GM12865 (cell line): ENCODE measurements around the gene PPFIA4.
A peak's percentile ranks its signal among the peaks of the same experiment; 100 is the strongest.

ENCODE experiments used
- DNase-seq: peaks from one replicate; pipeline ENCODE4 v3.0.0; 2010; ENCODE audit warnings: low read depth
- H3K4me3 ChIP-seq: 2 replicates; pipeline ENCODE4 v1.5.1; 2011; ENCODE audit warnings: mild to moderate bottlenecking, low read depth, low read length, control low read depth
- TF ChIP-seq, protein P1 (sequence below): IDR thresholded peaks from 2 replicates; pipeline ENCODE4 v1.5.1; 2011; ENCODE audit warnings: low read length, control low read depth, low read depth, inconsistent platforms; ENCODE audit not compliant: insufficient read depth; ENCODE audit errors: missing control alignments

The PPFIA4 gene

DNA sequence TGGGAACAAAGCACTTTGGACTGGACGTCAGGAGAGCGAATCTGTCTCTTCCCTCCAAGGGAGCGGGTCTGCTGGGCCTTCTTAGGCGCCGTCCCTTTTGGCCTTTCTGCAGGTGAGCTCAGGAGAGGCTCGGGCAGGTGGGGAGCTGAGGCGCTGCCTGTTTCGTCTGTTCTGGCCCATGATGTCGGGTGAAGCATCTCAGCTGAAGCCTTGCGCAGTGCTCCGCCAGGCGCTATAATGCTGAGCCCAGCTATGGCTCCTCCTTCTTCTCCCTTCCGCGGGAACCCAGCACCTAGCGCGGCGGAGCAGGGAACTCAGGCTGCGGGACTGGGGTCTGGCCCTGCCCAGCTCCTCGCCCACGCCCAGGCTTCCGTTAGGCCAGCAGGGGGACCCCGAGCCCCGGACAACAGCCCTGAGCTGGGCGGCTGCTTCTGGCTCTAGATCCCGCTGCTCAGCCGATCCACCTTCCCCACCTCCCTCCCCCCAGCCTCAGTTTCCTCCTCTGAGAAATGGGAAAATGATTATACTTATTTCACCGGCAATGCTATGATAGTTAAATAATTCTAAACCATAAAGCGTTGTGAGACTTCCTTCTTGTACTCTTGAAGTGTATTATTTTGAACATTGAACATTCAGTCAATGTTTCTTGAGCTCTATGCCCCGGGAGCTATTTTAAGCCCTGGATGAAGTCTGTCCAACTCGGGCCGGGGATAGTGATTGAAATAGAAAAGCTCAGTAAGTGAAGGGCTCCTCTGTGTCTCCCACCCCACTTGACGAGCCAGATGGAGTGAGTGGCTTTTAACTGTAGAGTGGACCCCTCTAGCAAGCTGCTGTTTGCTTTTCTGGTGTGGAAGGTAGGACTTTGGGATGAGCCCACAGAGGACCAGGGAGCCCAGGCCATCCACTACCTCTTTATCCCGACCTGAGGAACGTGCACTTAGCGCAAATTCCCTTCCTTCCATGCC lies 91.6 kb downstream of the PPFIA4 start:
- peak; percentile 43 for DNase-seq
- TF ChIP-seq, protein P1, sequence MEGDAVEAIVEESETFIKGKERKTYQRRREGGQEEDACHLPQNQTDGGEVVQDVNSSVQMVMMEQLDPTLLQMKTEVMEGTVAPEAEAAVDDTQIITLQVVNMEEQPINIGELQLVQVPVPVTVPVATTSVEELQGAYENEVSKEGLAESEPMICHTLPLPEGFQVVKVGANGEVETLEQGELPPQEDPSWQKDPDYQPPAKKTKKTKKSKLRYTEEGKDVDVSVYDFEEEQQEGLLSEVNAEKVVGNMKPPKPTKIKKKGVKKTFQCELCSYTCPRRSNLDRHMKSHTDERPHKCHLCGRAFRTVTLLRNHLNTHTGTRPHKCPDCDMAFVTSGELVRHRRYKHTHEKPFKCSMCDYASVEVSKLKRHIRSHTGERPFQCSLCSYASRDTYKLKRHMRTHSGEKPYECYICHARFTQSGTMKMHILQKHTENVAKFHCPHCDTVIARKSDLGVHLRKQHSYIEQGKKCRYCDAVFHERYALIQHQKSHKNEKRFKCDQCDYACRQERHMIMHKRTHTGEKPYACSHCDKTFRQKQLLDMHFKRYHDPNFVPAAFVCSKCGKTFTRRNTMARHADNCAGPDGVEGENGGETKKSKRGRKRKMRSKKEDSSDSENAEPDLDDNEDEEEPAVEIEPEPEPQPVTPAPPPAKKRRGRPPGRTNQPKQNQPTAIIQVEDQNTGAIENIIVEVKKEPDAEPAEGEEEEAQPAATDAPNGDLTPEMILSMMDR, result peak; percentile 61
- no peak overlapping the region for H3K4me3 ChIP-seq

DNA sequence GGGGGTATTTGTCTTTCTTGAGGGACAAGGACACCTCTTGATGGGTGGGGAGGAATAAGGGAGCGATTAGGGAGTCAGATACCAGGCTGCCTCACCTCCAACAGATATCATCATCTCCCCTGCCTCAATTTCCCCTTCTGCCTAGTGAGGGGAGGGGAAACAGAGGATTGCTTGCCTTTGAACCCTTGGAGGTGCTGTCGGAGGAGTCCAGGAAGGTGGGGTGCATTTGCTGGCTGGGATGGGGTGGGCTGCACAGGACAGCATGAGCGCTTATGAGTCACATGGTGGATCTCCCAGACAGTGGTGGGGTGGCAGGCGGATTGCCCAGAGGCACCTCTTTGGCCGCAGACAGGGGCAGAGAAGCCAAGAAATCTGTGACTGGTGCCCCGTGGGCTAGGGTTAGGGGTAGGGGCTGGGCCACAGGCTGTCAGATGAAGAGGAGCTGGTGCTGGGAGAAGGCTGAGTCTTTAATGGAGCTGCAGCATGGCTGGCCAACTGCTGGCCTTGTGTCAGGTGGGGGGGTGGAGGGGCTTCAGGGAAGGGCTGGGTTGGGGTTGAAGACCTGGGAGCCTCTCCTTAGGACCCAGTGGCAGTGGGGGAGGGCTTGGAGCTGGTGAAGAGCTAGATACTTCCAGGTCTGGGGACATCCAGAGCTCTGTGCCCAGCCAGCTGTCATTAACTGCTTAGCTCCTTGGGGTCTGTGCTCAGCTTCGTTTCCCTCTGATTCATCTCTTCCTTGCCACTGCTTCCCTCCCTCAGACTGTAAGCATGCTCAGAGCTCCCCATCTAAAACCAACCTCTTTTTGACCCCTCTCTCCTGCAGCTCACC lies 94.2 kb downstream of the PPFIA4 start:
- TF ChIP-seq, protein P1, result no peak
- H3K4me3 ChIP-seq, result no peak overlapping the region
- no peak for DNase-seq

DNA sequence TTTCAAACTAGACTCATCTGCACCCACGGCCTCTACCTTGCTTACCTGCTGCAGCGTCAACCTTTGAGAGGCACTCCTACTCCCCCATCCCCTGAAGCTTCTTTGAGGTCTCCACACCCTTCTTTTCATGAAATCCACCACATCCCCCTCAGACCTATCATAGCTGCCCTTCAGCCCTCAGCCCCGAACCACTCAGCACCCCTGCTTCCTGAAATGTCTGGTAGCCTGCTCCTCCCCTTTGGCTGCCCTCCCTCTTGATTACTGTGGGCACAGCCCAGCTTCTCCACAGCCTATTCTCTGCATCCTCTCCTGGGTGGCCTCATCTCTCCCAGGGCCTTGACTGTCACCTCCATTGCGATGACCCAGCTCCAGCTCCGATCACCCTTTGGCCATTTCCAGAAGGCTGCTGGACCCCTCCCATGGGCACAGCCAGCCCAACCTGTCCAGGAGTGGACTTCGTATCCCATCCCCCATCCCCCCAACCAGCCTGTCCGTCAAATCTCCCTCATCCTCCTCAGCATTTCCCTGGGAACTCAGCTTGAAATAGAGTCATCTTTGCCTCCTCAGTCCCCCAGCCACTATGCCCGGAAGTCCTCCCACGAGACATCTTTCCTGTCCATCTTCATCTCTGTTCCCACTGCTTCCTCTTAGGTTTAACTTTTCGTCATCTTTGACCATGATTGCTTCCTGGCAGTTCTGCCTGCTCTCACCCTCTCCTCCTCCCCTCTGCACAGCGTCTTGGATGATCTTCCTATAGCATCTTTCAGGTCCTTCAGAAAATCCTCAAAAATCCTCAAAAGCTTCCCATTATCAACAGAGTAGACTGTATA lies 95.1 kb downstream of the PPFIA4 start:
- no peak for DNase-seq
- TF ChIP-seq, protein P1, result no peak
- H3K4me3 ChIP-seq, result no peak overlapping the region

DNA sequence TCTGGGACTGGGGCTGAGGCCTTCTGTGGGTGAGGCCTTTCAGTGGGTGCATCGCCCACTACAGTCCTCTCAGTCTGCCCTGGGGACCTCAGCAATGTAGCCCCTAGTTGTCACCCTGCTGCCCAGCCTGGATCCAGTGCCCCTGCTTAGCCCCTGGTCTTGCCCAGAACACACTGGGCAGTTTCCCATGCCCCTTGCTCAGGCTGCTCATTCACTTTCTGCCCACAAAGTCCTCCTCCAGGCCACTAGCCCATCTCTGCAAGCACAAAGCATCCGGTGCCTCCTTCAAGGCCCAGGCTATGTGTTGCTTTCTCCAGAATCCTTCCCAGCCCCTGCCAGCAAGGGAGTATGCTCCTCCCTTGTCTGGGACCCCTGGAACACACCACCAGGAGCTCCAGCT lies 95.9 kb downstream of the PPFIA4 start:
- no peak for DNase-seq
- TF ChIP-seq, protein P1, result no peak
- H3K4me3 ChIP-seq, result no peak overlapping the region

DNA sequence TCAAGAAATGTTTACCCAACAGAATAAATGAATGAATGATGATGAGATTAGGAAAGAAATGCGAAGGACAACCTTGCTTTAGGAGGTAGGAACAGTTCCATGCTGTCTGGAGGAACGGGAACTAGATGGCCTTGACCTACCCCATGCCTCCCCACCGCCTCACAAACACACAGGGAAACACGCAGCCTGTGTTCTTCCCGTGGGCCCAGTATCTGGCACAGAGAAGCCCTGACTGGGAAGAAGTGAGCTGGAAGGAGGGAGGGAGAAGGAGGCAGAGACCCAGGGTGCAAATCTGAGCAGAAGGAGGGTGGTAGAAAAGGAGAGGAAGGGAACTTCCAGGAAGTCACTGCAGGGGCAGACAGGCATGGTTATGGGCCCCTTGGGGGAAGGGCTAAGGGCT lies 97.7 kb downstream of the PPFIA4 start:
- H3K4me3 ChIP-seq, result no peak overlapping the region
- TF ChIP-seq, protein P1, result no peak
- no peak for DNase-seq

DNA sequence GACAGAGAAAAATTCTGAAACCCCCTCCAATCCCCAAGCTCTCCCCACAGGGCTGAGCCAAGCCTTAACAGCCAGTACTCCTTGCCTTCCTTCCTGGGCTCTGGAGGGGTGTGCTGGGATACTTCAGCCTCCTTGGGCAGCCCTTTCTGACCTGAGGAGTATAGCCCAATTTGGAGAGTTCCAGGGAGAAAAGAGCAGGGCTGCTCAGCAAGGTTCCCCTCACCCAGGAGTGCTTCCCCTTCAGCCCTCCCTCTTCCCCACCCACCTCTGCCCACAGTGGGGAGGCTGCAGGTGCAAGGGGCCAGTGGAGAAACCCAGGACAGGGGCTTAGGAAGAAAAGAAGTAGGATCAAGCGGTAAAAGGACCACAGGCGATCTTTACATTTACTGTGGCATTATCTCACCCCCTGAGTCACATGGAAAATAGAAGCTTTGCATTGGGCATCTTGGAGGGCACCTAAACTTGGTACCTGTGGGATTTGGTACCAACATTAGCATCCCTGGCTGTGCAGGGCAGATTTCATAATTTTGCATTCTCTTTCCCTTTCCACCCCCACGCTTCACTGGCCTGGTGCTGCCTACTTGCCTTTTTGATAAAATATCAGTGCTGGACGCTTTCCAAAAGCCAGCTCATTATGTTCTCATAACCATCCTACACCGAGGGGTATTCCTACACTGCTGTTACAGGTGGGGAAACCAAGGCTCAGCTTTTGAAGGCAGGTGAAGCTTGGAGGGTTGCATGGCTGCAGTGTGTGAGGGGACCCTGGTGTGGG lies 98.4 kb downstream of the PPFIA4 start:
- H3K4me3 ChIP-seq, result no peak overlapping the region
- TF ChIP-seq, protein P1, result no peak
- no peak for DNase-seq
